ENCODE measurements around the gene STYXL1.

The STYXL1 gene

DNA sequence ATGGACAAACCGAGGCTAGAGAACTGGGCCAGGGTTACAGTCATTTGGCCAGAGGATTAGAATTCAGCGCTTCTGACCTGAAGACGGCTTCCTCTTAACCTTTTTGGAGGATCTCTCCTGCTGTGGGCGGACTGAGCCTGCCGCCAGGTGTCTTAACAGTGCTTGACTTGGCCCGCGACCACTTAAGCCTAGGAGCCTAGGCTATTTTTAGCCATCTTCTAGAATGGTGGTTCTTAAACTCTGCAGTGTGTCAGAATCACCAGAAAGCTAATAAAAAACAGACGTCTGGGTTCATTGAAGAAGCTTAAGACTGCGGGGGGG lies 828 bp upstream of the STYXL1 start:
- no peaks in the 10 kb centered on the region for H3F3A ChIP-seq (ENCODE audit: low read depth)
- peaks cover 23% of the 10 kb centered on the region for H4K20me1 ChIP-seq (ENCODE audit: insufficient read depth, low read length, poor library complexity, severe bottlenecking)
- H3K9ac ChIP-seq (ENCODE audit: low read depth, low read length, poor library complexity, severe bottlenecking) = peak overlapping the region; percentile 98
- H3K4me3 ChIP-seq (ENCODE audit: low read length, poor library complexity, severe bottlenecking) = peak overlapping the region; percentile 97
- H3K9me2 ChIP-seq (replicated peaks; ENCODE audit: low read depth, low read length) = no peaks in the 10 kb centered on the region
- H3K79me2 ChIP-seq (ENCODE audit: insufficient read depth, low read length) = peaks cover 89% of the 10 kb centered on the region
- no peaks in the 10 kb centered on the region for H3K9me3 ChIP-seq (ENCODE audit: insufficient read depth, low read depth, low read length)
- peaks cover 45% of the 10 kb centered on the region for H3K4me1 ChIP-seq (ENCODE audit: insufficient read depth, low read length, poor library complexity, severe bottlenecking)
- TF ChIP-seq EZH2phosphoT487 (IDR thresholded peaks at IDR 0.05; ENCODE audit: borderline replicate concordance) (no peak), CTCF (conservative IDR thresholded peaks at IDR 0.05; ENCODE audit: low read length) (no peak; the same call in 1 of the 2 replicates)
- peak overlapping the region; percentile 94 for H3K4me2 ChIP-seq (ENCODE audit: low read depth, low read length, poor library complexity, severe bottlenecking)
- peak overlapping the region; percentile 81 for H2AFZ ChIP-seq (ENCODE audit: low read length)
- no peaks in the 10 kb centered on the region for H3K36me3 ChIP-seq (ENCODE audit: insufficient read depth, low read length)
- H3K27me3 ChIP-seq (ENCODE audit: insufficient read depth, low read length, poor library complexity, severe bottlenecking) = peaks cover 4% of the 10 kb centered on the region

DNA sequence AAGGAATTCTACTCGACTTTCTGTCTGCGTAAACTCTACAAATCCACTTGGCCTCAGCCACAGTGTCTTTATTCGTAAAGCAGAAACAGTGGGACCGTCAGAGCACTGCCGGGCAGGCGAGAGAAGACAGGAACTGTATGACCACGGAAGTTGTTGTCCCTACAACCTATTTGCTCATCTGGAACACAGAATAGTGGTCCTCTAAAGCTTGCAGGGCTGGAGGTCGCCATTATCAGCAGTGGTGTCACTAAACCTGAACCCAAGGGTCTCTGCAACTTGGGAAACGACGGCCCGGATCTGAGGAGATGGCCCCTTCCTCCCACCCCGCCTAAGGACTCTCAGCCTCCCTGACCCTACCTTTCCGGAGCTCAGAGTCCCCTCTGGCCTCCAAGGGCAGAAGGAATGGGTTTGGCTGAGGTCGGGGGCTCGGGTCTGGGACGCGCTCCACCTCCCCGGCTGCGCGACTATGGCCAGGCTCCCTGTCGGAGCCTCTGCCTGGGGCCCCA lies 442 bp downstream of the STYXL1 start:
- Histone ChIP-seq H3K4me2 (ENCODE audit: low read depth, low read length, poor library complexity, severe bottlenecking) (peak overlapping the region; percentile 94), H3K9ac (ENCODE audit: low read depth, low read length, poor library complexity, severe bottlenecking) (peak overlapping the region; percentile 98), H3K9me2 (replicated peaks; ENCODE audit: low read depth, low read length) (no peaks in the 10 kb centered on the region), H3K79me2 (ENCODE audit: insufficient read depth, low read length) (peaks cover 76% of the 10 kb centered on the region), H4K20me1 (ENCODE audit: insufficient read depth, low read length, poor library complexity, severe bottlenecking) (peaks cover 23% of the 10 kb centered on the region), H3K27me3 (ENCODE audit: insufficient read depth, low read length, poor library complexity, severe bottlenecking) (peaks cover 4% of the 10 kb centered on the region), H3K36me3 (ENCODE audit: insufficient read depth, low read length) (no peaks in the 10 kb centered on the region), H3K4me3 (ENCODE audit: low read length, poor library complexity, severe bottlenecking) (peak overlapping the region; percentile 97), H3K9me3 (ENCODE audit: insufficient read depth, low read depth, low read length) (no peaks in the 10 kb centered on the region), H3F3A (ENCODE audit: low read depth) (no peaks in the 10 kb centered on the region), H2AFZ (ENCODE audit: low read length) (peak overlapping the region; percentile 81), H3K4me1 (ENCODE audit: insufficient read depth, low read length, poor library complexity, severe bottlenecking) (peaks cover 45% of the 10 kb centered on the region)
- TF ChIP-seq CTCF (conservative IDR thresholded peaks at IDR 0.05; ENCODE audit: low read length) (no peak), EZH2phosphoT487 (IDR thresholded peaks at IDR 0.05; ENCODE audit: borderline replicate concordance) (no peak)

DNA sequence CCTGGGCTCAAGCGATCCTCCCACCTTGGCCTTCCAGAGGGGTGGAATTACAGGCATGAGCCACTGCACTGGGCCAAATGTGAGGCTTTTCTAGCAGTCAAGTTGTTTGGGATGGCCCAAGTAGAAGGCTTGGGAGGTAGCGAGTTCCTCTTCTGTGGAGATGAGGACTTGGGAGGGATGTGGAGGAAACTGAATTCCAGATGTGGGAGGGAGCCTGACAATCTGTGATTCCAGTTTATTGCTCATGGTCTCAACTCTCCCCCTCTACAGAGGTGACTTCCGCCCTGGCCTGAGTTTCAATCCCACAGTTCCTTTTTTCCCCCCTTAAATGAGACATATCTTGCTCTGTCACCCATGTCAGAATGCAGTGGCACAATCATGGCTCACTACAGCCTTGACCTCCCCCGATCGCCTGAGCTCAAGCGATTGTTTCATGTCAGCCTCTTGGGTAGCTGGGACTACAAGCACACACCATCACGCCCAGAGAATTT lies 3.4 kb downstream of the STYXL1 start:
- Histone ChIP-seq H3K4me3 (ENCODE audit: low read length, poor library complexity, severe bottlenecking) (no peak overlapping the region), H3K4me2 (ENCODE audit: low read depth, low read length, poor library complexity, severe bottlenecking) (peak overlapping the region; percentile 94), H3K27me3 (ENCODE audit: insufficient read depth, low read length, poor library complexity, severe bottlenecking) (peaks cover 4% of the 10 kb centered on the region), H3K4me1 (ENCODE audit: insufficient read depth, low read length, poor library complexity, severe bottlenecking) (peaks cover 23% of the 10 kb centered on the region), H3K9ac (ENCODE audit: low read depth, low read length, poor library complexity, severe bottlenecking) (no peak overlapping the region), H3K79me2 (ENCODE audit: insufficient read depth, low read length) (peaks cover 48% of the 10 kb centered on the region), H3K9me2 (replicated peaks; ENCODE audit: low read depth, low read length) (no peaks in the 10 kb centered on the region), H3K36me3 (ENCODE audit: insufficient read depth, low read length) (no peaks in the 10 kb centered on the region), H2AFZ (ENCODE audit: low read length) (no peak overlapping the region), H4K20me1 (ENCODE audit: insufficient read depth, low read length, poor library complexity, severe bottlenecking) (peaks cover 8% of the 10 kb centered on the region), H3K9me3 (ENCODE audit: insufficient read depth, low read depth, low read length) (no peaks in the 10 kb centered on the region), H3F3A (ENCODE audit: low read depth) (no peaks in the 10 kb centered on the region)
- TF ChIP-seq EZH2phosphoT487 (IDR thresholded peaks at IDR 0.05; ENCODE audit: borderline replicate concordance) = no peak
- no peak for TF ChIP-seq CTCF (conservative IDR thresholded peaks at IDR 0.05; ENCODE audit: low read length)

All from Loucy (cell line).